ENCODE data around the gene EFNA1.

DNA sequence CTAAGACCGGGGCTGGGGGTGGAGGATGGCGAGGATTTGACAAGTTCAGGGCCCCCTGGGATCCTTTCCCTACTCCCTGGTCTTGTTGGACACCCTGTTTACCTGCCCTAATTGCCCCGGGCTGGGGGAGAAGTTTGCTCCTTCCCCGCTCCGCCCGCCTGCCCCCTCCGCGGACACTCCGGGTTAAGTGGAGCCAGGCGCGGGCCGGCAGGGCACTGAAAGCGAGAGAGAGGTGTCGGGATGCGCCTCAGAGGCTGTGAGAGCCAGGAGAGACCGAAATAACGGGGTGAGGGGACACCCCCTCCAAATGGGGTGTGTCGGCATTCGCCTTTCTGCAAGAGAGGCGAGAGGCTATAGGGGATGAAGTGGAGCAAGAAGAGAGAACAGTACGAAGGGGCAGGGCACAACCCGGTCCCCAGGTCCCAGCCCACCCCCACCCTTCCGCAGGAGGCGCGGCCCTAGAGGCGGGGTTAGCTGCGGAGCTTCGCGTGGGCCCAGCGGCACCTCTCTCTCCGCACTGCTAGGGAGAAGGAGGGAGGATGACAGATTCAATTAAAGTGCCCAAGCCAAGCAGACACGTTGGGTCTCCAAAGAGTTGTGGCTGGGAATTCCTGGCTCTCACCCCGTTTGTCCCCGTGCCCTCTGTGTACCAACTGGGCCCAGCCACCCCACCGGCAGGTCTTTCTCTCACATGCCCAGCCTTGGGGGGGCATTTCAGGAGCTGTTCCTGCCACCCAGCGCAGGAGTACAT, 45.2 kb upstream of the EFNA1 start:
- TF ChIP-seq, protein P1, sequence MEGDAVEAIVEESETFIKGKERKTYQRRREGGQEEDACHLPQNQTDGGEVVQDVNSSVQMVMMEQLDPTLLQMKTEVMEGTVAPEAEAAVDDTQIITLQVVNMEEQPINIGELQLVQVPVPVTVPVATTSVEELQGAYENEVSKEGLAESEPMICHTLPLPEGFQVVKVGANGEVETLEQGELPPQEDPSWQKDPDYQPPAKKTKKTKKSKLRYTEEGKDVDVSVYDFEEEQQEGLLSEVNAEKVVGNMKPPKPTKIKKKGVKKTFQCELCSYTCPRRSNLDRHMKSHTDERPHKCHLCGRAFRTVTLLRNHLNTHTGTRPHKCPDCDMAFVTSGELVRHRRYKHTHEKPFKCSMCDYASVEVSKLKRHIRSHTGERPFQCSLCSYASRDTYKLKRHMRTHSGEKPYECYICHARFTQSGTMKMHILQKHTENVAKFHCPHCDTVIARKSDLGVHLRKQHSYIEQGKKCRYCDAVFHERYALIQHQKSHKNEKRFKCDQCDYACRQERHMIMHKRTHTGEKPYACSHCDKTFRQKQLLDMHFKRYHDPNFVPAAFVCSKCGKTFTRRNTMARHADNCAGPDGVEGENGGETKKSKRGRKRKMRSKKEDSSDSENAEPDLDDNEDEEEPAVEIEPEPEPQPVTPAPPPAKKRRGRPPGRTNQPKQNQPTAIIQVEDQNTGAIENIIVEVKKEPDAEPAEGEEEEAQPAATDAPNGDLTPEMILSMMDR (IDR thresholded peaks at IDR 0.05): no peak
- peak; percentile 98 for TF ChIP-seq EZH2 (IDR thresholded peaks at IDR 0.05)
- TF ChIP-seq EZH2phosphoT487 (IDR thresholded peaks at IDR 0.05): peak; percentile 97

Data from neural progenitor cell (in vitro differentiated cells).